Cerebellar nuclear complex (tissue), 1 donor: ENCODE data around the gene RFX6.

ENCODE experiments used
- DNase-seq, 2 experiments: peaks; one replicate each; lab custom pipeline; 2025; lab: John Stamatoyannopoulos, UW

Gene RFX6

DNA sequence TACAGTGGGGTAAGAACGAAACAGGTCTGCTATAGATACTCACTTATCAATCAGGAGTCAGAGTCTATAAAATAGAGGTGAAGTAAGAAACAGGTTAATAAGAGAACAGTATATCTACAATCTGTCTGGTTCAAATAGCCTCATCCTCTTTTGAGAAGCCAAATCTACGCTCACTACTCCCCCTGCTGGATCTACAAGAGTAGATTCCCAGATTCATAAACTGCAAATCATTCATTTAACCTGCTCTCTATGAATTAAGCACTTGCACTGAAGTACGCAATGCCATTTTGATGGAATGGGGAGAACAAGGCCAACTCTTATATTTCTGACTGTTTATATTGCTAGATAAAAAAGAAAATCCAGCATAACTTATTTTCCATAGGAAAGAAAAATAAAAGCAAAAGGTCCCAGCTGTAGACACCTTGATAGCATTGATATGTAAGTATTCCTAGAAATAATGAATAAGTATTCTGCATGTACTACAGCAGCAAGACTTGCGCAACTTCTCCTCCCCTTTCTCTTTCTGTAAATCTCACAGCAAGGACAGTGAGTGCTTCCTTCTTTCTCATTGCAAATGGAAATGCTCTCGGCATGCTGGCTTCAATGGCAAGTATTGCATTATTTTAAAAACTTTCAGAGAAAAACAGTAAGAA, 92.3 kb downstream of the RFX6 start:
- no peak for DNase-seq

DNA sequence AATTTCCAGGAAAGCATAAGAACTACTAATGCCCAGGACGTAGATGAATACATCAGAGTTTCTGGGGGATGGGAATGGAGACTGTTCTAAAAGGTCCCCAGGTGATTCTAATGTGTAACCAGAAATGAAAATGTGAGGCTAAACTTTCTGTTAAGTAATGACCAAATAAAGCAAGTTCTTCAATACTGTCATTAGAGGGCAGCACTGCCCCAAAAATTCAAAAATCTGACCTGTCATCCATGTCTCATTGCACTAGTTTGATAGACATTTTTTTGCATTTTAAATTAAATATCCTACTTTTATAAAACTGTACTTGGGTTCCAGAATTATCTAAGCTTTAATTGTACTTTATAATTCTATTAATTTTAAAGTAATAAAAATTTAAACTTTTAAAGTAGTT, 94.9 kb downstream of the RFX6 start:
- DNase-seq: no peak

DNA sequence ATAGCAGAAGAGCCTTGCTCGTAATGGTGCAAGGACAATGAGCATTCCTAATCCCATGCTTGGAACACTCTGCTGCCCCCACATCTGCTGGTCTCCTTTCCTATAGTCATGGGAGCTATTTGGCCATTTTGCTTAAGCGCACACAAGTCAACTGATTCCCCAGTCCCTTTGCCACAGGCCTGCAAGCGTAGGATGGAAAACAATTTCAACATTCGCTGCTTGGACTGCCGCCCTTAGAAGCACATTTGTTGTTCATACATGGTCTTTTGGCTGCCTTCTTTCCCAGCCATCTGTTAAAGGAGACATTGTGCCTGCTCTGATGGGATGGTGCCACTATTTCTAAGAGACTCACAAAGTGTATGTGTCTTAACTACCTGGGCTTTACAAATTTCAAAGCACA, 96.9 kb downstream of the RFX6 start:
- DNase-seq: no peak

DNA sequence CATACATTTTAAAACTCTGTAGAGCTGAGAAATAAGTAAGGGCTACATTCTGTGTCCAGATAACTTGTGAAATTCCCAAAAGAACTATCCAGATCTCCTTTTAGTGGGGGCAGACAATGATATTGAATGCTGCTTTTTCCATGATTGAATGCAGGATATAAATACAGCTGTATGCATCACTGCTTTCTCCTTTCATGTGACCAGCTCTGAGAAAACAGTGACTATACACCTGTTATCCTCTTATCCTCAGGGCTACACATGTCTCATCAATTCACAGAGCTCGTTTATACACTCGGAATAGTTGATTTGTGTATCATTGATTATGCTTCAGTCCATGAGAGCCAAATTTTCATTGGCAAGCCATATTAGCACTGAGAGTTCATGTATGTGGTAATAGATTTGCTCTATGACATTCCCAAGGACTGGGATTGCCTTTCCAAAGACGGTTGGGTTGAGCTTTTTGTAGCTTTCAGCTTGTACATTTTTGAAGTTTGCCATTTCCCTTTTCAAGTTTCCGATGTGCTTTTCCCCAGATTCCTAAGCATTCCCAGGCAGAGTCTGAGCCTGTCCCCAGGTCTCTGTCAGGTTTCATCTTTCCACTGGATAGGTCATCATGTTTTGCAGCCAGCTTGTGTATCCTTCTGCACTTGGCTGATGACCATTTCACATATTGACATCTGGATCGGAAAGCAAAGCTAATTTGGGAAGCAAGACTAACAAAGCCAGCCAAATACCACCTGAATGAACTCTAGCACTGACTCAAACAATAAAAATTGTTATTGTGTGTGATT, 97.7 kb downstream of the RFX6 start:
- no peak for DNase-seq

DNA sequence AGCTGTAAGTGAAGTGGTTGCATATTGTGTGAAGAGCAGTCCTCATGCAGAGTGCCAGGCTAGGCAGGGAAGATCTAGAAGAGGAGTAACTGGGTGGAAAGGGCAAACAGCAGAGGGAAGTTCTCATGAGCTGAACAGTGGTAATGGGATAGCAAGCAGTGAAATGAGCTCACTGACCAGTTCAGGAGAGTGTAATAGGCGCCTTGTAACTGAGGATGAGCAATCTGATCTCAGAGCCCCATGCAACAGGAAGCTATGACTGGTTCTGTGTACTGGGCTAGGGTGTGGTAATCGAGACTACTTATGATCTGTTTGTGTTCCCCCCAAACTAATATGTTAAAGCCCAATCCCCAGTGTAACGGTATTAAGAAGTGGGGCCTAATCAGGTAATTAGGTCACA, 98.6 kb downstream of the RFX6 start:
- no peak for DNase-seq

DNA sequence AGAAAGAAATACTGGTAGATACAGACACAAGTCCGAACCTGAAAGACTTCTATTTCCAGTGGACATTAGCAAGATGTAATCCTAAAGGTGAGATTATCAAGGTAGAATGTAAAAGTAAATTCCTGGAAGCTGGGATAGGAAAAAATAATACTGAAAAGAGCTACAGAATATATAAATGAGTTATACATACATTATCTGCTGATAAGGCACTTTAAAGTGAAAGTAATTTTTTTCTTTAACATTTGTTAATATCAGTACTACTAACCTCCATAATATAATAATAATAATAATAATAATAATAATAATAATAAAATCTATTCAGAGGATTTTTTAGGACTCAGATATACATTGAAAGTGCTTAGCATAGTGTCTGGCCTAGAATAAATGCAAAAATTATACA, 102.5 kb downstream of the RFX6 start:
- no peak for DNase-seq
